ENCODE results near the gene ANP32D. TPM values are rescaled to one million over a fixed set of nuclear protein-coding genes. Genes with fewer than 3 reads are reported as not detected.
"Not testable (repeated sequence)": the region's sequence is repeated elsewhere in the genome, so short reads cannot be mapped to it uniquely, and the experiment has no call there.

Gene ANP32D
- not detected for total RNA-seq

- WGBS: 87% methylated on average over 7 of the region's 7 CpGs
- intact Hi-C loops (cut with DNase I): no loop called here
- no peak within 1 kb of the TSS for H3K4me3 ChIP-seq
- peaks cover 0 to 40% (median 20%) of the 10 kb centered on the region in 4 donors for H3K9me3 ChIP-seq
- no peaks in the 10 kb centered on the region for H3K27me3 ChIP-seq
- no peaks in the 10 kb centered on the region for H3K36me3 ChIP-seq
- no peak for TF ChIP-seq POLR2AphosphoS5 (IDR thresholded peaks at IDR 0.05)
- no peaks in the 10 kb centered on the region for H3K4me1 ChIP-seq
- DNase-seq (ENCODE audit: extremely low spot score): no peak
- no peak within 1 kb of the TSS for H3K27ac ChIP-seq (replicated peaks in 1 of 4)
These were observed at the start of gene ANP32D for GRCh38 chr12:48472259-48472658. Gene ANP32D, plus strand, starts transcription at chr12:48472559. Its CDS starts 106 bp downstream, at chr12:48472665.

- peaks cover 0 to 4% (median 1%) of the 10 kb centered on the region in 4 donors for H3K4me1 ChIP-seq
- no peak overlapping the region for H3K27ac ChIP-seq (replicated peaks in 1 of 4)
- WGBS: 49% methylated on average over 3 of the region's 3 CpGs
- no peaks in the 10 kb centered on the region for H3K27me3 ChIP-seq
- no peaks in the 10 kb centered on the region for H3K9me3 ChIP-seq
- H3K36me3 ChIP-seq: no peaks in the 10 kb centered on the region
- no peak for TF ChIP-seq EP300 (IDR thresholded peaks at IDR 0.05)
- DNase-seq (ENCODE audit: extremely low spot score): no peak
- intact Hi-C loops (cut with DNase I): no loop called here
- no peak overlapping the region for H3K4me3 ChIP-seq
These were observed 49.2 kb upstream of the ANP32D start for GRCh38 chr12:48423171-48423570.

DNA sequence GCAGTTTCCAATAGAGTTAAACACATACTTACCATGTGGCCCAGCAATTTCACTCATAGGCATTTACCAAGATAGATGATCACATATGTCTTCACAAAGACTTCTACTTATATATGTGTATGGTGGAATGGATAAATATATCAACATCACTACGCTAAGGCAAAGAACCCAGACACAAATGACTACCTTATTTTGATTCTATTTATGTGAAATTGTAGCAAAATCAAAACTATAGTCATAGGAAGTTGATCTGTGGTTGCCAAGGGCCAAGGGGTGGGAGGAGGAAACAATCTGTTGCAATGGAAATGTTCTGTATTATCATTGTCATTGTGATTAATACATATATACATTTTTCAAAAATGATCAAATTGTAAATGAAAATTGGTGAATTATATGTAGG, 47.7 kb upstream of the ANP32D start:
- H3K9me3 ChIP-seq: no peaks in the 10 kb centered on the region
- 81% methylated on average over 1 of the region's 1 CpG for WGBS
- no peak overlapping the region for H3K27ac ChIP-seq (replicated peaks in 1 of 4)
- no peak for DNase-seq (ENCODE audit: extremely low spot score)
- no peaks in the 10 kb centered on the region for H3K36me3 ChIP-seq
- H3K4me1 ChIP-seq: peaks cover 0 to 4% (median 1%) of the 10 kb centered on the region in 4 donors
- no peak for TF ChIP-seq POLR2AphosphoS5 (IDR thresholded peaks at IDR 0.05)
- TF ChIP-seq POLR2A (IDR thresholded peaks at IDR 0.05; ENCODE audit: low read depth): no peak
- no peak for TF ChIP-seq EP300 (IDR thresholded peaks at IDR 0.05)
- intact Hi-C loops (cut with DNase I): no loop called here
- no peaks in the 10 kb centered on the region for H3K27me3 ChIP-seq
- H3K4me3 ChIP-seq: no peak overlapping the region

DNA sequence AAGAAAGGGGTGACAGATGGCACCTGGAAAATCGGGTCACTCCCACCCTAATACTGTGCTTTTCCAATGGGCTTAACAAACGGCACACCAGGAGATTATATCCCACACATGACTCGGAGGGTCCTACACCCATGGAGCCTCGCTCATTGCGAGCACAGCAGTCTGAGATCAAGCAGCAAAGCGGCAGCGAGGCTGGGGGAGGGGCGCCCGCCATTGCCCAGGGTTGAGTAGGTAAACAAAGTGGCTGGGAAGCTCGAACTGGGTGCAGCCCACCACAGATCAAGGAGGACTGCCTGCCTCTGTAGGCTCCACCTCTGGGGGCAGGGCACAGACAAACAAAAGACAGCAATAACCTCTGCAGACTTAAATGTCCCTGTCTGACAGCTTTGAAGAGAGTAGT, 38.3 kb upstream of the ANP32D start:
- H3K4me3 ChIP-seq; H3K27ac ChIP-seq (replicated peaks in 1 of 4); H3K27me3 ChIP-seq; DNase-seq (ENCODE audit: extremely low spot score); intact Hi-C loops (cut with DNase I); H3K4me1 ChIP-seq; H3K9me3 ChIP-seq; H3K36me3 ChIP-seq: not testable (repeated sequence)
- WGBS: 92% methylated on average over 10 of the region's 10 CpGs

DNA sequence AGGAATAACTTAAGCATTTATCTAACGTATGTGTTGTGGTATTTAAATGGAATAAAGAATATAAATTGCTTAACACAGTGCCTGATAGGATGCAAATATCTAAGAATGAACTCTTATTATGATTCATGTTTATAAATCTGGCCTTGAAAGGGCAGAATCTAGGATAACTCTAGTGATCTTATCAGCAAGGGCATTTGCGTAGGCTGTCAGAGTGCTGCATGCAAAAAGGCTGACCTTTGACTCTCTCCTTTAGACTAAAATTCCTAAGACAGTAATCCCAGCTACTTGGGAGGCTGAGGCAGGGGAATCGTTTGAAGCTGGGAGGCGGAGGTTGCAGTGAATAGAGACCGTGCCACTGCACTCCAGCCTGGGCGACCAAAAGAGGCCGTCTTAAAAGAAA, 31.3 kb upstream of the ANP32D start:
- Histone ChIP-seq H3K27me3 (no peaks in the 10 kb centered on the region), H3K4me1 (no peaks in the 10 kb centered on the region), H3K27ac (replicated peaks in 1 of 4) (no peak overlapping the region), H3K36me3 (no peaks in the 10 kb centered on the region), H3K4me3 (no peak overlapping the region), H3K9me3 (no peaks in the 10 kb centered on the region)
- intact Hi-C loops (cut with DNase I): no loop called here
- 66% methylated on average over 7 of the region's 7 CpGs for WGBS
- no peak for DNase-seq (ENCODE audit: extremely low spot score)
- TF ChIP-seq EP300 (IDR thresholded peaks at IDR 0.05) (no peak), POLR2AphosphoS5 (IDR thresholded peaks at IDR 0.05) (no peak), POLR2A (IDR thresholded peaks at IDR 0.05; ENCODE audit: low read depth) (no peak)
- TF ChIP-seq, protein P1, sequence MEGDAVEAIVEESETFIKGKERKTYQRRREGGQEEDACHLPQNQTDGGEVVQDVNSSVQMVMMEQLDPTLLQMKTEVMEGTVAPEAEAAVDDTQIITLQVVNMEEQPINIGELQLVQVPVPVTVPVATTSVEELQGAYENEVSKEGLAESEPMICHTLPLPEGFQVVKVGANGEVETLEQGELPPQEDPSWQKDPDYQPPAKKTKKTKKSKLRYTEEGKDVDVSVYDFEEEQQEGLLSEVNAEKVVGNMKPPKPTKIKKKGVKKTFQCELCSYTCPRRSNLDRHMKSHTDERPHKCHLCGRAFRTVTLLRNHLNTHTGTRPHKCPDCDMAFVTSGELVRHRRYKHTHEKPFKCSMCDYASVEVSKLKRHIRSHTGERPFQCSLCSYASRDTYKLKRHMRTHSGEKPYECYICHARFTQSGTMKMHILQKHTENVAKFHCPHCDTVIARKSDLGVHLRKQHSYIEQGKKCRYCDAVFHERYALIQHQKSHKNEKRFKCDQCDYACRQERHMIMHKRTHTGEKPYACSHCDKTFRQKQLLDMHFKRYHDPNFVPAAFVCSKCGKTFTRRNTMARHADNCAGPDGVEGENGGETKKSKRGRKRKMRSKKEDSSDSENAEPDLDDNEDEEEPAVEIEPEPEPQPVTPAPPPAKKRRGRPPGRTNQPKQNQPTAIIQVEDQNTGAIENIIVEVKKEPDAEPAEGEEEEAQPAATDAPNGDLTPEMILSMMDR (IDR thresholded peaks at IDR 0.05): no peak

GRCh38 chr12:48442179-48442847, 30.0 kb upstream of the ANP32D start:
- Histone ChIP-seq H3K27ac (replicated peaks in 1 of 4) (no peak overlapping the region), H3K4me3 (no peak overlapping the region), H3K4me1 (no peaks in the 10 kb centered on the region), H3K36me3 (no peaks in the 10 kb centered on the region), H3K9me3 (no peaks in the 10 kb centered on the region), H3K27me3 (no peaks in the 10 kb centered on the region)
- intact Hi-C loops (cut with DNase I): no loop called here
- DNase-seq (ENCODE audit: extremely low spot score): no peak
- TF ChIP-seq EP300 (IDR thresholded peaks at IDR 0.05): no peak
- WGBS: 87% methylated on average over 3 of the region's 3 CpGs

GRCh38 chr12:48445538-48445937, 26.8 kb upstream of the ANP32D start:
- 79% methylated on average over 3 of the region's 3 CpGs for WGBS
- no peaks in the 10 kb centered on the region for H3K27me3 ChIP-seq
- H3K9me3 ChIP-seq: no peaks in the 10 kb centered on the region
- DNase-seq (ENCODE audit: extremely low spot score): no peak
- H3K27ac ChIP-seq (replicated peaks in 1 of 4): no peak overlapping the region
- H3K36me3 ChIP-seq: no peaks in the 10 kb centered on the region
- no peak overlapping the region for H3K4me3 ChIP-seq
- TF ChIP-seq, protein P1 (IDR thresholded peaks at IDR 0.05): no peak
- no peak for TF ChIP-seq POLR2A (IDR thresholded peaks at IDR 0.05; ENCODE audit: low read depth)
- no peak for TF ChIP-seq EP300 (IDR thresholded peaks at IDR 0.05)
- TF ChIP-seq POLR2AphosphoS5 (IDR thresholded peaks at IDR 0.05): no peak
- intact Hi-C loops (cut with DNase I): no loop called here
- H3K4me1 ChIP-seq: no peaks in the 10 kb centered on the region
